Stimulated activated CD8-positive, alpha-beta memory T cell treated with anti-CD3 and anti-CD28 coated beads, Interleukin-7, amount 100 ng/mL, for 24 hours (primary cell): ENCODE measurements around the gene SLC23A2.
"Not testable (repeated sequence)": the region's sequence is repeated elsewhere in the genome, so short reads cannot be mapped to it uniquely, and the experiment has no call there.

Source experiments
- DNase-seq: peaks from one replicate; pipeline ENCODE4 v3.0.0-alpha.2; 2020; ENCODE audit warnings: low read depth

The SLC23A2 gene

DNA sequence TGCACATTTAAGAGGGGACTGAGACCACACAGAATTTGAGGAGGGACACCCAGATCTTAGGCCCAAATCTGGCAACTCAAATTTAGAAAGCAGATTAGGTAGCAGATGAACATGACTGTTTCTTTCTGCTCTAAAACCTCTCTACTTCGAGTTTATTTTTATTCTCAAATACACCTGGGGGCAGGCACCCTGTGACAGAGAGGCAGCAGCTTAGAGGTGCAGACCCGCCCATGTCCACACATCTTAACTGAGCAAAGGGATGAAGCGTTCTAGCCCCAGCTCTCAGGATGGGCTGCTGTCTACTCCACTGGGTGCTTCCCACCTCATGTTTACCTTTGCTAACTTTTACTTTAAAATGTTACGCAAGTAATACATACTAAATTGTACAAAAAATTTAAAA lies 125.0 kb downstream of the SLC23A2 start:
- no peak for DNase-seq

DNA sequence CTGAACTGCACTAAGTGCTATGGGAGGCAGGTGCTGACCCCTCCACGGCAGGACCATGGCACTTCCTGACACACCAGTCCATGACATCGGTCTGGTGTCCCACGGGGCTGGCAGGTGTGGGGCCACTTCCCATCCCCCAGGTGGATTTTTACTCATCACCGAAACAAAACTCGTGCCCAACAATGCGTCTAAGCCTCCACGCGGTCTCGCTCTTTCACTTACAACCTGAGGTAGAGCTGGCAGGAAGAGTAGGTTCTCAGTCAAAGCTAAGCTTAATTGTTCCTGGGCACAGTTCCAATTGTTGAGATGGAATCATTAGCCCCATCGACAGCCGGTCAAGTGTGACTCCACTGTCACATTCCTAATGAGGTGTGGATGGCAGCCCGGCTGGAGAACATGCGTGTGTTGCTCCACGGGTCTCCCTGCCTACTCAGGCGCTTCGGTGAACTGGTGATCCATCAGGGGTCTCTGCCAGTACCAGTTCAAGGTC lies 125.7 kb downstream of the SLC23A2 start:
- no peak for DNase-seq

DNA sequence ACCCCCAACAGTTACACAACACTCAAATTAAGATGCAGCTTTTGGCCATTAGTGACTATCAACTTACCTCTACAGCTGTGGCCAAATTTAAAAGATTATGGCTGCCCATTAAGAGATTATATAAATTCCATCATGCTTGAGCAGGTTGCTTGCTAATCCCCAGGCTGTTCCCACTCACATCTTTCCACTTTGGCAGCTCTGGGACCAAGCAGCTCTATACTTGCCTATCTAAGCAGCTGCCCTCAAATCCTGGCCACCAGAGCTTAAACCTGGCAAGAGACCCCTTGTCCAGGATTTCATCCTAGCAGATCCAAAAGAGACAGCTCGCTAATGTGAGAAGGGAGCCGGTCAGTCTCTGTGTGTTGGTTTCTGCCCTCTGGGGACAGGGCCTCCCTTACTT lies 127.9 kb downstream of the SLC23A2 start:
- DNase-seq = no peak

DNA sequence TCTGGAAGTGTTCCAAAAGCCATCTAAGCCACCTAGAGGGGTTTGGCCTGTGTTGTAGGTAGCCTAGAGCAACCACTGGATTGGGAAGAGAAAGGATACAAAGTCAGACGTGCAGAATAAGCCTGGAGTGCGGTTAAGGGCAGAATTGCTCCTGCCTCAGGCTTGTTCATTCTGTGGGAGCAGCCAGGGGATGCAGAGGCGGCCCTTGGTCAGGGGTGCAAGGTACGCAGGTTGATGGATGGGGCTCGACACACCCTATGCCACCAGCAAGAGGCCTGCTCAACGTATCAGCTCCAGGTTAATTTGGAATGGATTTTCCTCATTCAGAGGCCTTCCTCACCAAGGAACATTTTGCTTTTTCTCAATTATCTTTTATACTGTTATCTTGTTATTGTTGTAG lies 129.8 kb downstream of the SLC23A2 start:
- no peak for DNase-seq

DNA sequence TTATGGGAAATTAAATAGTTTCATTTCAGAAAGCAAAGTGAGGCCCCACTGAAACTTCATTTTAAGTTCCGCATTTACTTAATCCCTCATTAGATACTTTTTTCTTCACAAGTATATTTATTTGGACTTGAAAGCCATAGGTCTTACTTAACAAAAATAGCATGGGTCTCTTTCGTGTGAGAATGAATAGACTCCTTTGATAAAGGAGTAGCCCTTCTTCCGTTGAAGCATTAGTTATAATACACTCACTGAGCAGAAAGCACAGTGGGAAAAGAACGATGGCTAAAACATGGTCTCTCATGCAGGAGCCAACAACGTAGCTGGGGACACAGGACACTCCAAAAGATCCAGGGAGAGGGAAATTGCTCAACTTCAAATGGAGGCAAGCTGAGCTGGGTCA lies 130.4 kb downstream of the SLC23A2 start:
- no peak for DNase-seq

DNA sequence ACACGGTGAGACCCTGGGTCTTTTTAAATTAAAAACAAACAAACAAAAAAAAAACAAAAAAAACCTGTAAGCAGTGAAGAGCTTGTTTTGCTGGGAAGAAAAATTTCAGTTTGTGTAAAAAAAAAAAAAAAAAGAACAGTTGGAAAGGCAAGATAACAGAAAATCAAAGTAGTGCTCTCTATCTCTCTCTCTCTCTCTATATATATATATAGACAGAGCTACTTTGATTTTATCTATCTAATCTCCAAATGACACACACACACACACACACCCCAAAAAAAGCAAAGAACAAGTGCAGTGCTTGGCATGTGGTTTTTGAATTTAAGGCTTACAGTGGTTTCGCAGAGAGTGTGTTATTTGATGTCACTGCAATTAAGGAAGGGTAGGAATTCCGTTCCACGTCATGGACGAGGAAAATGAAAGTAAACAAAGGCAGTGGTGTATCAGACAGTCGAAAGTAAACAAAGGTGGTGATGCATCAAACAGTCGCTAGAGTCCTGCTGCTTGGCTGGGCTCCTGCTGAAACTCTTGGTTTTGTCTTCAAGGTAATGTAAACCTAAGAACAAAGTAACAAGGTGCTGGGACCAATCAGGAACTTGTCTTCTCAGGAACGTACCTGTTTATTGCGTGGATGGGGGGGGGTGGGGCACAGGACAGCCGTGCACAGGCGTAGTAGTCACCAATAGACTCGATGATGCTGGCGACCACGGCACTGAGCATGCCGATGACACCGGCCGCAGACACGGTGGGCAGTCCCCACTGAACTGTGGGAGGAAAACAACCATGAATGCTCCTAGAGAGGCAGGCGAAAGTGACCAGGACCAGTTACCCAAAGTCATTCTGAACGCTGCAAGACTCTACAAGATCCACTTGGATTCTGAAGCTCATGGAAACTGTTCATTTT lies 131.8 kb downstream of the SLC23A2 start:
- no peak for DNase-seq

DNA sequence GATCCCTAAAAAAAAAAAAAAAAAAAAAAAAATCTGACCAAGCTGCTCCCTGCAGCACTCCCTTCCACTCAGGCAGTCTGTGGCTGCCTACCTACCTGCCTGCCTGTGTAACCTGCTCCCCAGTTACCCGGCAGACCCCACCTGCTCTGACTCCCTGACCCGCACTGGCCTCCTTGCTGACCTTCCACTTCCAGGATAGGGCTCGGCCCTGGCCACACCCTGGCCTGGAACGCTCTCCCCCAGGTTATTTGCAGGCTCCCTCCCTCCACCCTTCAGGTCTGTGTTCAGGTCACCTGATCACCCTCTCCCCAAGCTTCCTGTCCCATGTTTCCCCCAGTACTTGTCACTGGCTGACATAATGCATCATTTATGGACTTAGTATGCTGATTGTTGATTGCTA lies 134.3 kb downstream of the SLC23A2 start:
- no peak for DNase-seq

DNA sequence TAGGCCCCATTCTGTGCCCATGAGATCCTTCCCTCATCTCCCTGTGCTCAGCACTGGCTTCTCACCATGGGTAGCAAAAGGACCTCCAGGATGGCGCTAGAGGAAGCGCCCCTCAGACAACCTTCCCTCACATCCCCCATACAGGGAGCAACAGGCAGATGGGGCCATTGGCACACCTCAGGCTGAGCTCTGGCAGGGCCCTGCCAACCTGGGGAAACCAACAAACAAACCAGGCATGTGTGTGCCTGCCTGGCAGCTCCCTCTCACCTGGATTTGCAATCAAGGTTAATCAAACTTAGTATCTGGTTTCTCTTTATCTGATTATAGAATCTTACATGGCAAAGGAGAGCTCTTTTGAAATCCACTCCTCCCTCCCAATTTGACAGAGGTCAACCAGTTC lies 134.9 kb downstream of the SLC23A2 start:
- no peak for DNase-seq

DNA sequence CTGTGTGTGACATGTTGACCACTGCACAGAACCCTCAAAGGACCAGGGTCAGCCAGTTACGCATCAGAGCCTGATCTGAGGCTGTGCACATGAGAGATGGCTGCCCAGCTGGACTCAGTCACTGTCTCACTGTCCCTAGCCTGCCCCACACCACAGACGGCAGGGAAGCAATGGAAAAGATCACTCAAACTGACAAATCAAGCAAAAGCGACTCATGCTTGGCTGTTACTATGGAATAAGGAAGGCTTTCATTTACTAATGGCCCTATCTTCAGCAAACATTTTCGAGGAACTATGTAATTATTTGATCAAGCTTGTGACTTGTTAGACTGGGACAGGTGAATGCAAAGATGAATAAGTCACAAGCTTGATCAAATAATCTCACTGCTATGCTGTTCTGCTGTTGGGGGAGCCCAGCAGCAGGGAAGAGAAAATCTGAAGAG lies 137.0 kb downstream of the SLC23A2 start:
- DNase-seq = no peak

DNA sequence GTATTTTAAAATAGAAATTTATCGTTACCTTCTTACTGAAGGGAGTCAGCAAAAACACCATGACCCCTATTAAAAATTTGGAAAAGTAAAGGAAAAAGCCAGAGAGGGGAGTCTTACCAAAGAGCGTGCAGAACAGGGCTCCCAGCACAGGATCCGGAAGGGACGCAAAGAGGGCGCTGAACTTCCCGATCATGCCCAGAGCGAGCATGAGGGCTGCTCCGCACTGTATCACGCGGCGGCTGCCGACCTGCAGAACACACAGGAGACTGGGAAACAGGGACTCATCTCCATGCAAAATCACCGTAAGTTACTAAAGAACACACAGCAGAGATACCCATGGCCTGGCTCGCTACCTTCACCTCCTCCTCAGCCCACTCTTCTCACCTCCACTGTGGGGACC lies 138.6 kb downstream of the SLC23A2 start:
- DNase-seq = no peak

DNA sequence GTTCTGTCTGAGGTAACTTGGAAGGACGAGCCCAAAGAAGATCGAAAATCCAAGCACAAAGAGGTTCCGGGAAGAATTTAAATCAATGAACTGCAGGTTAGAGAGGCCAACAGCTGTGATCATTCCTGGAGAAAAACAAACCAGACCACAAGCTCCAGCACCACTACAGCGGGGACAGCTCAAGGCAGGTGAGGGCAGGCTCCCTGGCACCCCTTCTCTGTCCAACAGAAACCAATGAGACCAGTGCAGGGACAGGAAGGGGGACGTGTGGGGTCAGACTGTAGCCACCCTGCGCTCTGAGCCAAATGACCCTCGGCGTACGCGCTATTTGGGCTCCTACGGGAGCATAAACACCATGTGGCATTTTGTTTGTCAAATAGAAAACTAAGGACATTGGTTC lies 139.3 kb downstream of the SLC23A2 start:
- no peak for DNase-seq

DNA sequence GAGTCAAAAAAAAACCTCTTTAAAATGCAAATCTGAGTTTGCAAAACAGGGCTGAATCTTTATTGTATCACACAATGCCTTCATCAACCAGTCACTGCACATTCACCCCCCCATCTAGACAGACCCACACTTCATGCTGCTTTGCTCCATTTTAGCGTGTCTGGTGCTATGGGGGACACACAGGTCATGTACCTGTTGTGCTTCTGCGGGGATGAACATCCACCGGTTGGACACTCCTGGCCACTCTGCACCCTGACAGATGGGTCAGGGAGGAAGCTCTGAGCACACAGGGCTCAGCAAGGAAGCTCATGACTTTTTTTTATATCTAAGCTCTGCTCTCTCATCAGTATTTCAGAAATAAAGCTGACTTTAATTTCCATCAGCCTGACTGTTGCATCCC lies 143.3 kb downstream of the SLC23A2 start:
- DNase-seq = no peak

DNA sequence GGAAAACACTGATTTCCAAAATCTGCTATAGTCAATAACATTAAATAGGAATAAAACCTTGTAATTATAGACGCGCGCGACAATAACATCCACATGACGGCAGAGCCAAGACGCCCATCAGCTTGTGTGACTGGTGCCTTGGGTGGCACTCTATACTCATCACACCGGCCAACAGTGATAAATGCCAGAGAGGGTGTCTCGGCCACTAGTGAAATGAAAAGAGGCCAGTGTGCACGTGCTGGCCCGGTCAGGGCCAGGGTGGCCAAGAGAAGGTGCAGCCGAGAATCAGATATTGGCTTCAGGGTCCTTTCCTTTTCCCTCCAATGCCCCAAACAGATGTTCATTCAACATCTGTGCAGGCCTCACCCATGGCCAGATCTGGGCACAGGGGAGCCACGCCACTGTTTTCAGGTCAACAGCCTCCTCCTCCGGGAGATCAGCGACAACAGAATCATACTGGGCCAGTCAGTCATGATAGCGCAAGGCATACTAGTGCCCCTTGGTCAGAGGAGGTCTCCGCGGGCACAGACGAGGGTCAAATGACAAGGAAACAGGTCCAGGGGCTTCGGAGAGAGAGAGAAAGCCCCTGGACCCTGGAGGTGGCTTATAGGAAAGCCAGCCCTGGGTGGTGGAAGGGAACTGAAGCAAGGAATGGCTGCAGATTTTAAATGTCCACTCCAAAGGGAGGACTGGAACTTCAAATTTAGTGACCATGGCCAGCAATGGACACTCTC lies 145.1 kb downstream of the SLC23A2 start:
- no peak for DNase-seq

DNA sequence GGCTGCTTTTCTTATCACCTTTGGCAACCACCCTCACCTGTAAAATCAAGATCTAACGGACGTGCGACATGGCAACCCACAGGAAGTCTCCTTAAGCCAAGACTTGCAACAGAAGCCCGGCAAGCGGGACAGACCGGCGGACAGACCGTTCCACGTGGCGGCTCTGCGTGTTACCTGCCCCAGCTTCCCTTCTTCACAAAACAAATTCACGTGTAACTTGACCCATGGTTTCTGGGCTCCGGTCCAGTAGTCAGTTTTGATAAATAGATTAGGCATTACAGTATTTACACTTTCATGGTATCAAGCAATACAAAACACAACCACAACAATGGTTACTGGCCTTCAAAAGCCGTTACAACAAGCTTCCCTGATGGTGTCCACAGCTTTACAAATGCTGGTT lies 145.8 kb downstream of the SLC23A2 start:
- no peak for DNase-seq

DNA sequence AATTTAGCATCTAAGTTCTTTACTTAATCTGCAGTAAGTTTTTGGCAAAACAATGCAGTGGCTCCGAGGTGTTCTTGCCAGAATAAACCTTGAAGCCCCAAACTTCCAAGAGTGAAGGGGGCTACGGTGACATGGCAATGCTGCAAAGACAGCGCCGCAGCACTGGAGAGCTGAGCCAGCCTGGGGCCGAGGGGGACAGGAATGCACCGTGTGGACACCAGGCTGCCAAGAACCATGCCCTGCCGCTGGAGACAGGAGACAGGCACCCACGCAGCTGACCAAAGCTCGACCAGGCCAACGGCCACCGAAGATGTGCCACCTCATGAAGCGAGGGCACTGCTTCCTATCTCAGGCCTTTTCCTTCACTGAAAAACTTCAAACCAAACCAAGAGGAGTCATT lies 146.2 kb downstream of the SLC23A2 start:
- no peak for DNase-seq

DNA sequence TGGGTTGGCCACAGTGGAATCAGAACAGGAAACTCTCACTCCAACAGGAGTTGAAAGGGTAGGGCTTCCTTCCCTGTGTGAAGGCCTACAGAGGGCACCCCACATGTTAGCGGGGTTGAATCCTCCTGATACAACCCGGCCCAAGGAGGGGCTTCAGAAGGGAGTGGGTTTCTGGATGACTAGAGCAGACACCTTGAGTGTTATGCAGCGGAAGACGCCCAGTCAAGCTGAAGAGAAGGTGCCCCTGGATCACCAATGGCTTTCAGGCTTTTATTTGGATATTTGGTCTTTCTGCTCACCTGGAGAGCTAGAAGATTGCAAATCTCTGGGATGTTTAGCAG lies 146.8 kb downstream of the SLC23A2 start:
- no peak for DNase-seq

DNA sequence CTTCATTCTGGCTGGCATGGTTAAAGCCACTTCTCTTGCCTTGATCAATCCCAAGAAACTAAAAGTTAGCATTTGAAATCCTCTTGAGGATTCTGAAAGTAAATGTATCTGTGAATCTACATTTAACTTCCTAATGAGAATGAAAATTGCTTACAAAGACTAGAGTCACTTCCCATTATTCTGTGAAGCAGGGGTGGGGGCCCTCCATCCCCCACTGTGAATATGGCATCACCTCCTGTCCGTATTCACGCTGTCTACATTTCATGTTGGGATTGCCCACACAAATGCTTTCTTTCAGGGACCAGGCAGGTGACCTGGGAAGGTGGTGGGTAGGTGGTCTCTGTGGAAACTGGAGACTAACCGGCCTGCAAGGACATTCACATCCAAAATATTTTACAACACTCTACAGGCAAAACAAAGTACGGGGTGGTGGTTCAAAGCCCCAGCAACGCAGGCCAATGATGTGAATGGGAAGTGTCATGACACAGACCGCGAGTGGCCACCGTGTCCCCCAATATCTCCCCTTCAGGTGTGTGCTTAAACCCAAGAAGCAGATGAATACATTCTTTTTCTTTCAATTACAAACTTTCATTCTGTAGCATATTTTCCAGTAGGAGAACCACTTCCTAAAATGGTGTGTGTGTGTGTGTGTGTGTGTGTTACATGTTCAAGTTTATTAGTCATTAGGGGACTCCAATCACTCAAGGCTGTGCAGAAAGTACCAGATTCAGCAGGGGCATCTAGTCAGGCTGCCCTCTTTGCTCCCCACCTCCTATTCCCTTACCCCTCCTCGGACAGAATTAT lies 147.4 kb downstream of the SLC23A2 start:
- no peak for DNase-seq

DNA sequence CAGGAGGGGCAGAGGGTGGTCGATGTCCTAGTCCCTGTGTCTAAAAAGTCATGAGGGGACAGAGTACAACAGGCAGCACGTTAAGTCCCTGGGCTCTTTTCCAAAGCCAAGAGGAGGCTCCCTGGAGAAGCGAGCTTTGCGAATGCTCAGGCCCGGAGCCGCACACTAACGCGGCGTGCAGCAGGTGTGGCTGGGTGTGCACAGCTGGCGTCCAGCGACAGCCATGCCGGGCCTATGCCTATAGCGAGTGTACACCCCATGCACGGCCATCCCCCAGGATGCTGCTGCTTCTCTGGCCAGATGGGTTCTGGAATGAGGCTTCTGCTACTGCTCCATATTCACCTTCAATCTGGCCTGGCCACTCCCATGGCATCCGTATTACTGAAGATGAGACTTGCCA lies 148.3 kb downstream of the SLC23A2 start:
- DNase-seq = no peak

DNA sequence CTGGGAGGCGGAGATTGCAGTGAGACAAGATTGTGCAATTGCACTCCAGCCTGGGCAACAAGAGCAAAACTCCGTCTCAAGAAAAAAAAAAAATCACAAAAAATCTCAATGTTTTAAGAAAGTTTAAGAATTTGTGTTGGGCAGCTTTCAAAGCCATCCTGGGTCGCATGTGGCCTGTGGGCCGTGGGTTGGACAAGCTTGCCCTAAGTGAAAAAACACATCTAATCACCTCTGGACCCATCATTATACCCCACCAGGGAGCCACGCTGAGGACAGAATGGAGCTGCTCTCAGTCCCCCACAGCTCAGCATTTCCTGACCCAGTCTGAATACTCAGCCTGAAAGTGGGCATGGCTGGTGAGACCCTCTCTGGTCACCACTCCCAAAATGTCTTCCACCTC lies 150.3 kb downstream of the SLC23A2 start:
- no peak for DNase-seq

DNA sequence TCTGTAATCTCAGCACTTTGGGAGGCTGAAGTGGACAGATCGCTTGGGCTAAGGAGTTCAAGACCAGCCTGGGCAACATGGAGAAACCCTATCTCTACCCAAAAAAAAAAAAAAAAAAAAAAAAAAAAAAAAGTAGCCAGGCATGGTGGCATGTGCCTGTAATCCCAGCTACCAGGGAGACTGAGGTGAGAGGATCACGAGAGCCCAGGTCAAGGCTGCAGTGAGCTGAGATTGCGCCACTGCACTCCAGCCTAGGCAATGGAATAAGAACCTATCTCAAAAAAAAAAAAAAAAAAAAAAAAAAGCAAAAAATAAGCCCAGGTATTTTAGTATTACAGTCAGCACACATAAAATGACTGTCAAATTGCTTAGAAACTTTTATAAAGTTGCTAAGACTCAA lies 152.5 kb downstream of the SLC23A2 start:
- DNase-seq = not testable (repeated sequence)

DNA sequence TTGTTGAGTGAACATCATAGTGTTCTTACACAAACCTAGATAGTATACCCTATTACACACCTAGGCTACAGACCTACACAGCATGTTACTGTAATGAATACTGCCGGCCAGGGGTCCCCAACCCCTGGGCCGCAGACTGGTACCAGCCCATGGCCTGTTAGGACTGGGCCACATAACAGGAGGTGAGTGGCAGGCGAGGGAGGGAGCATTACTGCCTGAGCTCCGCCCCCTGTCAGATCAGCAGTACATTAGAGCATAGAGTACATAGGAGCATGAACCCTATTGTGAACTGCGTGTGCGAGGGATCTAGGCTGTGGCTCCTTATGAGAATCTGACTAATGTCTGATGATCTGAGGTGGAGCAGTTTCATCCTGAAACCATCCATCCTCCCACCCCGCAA lies 153.3 kb downstream of the SLC23A2 start:
- DNase-seq = no peak

DNA sequence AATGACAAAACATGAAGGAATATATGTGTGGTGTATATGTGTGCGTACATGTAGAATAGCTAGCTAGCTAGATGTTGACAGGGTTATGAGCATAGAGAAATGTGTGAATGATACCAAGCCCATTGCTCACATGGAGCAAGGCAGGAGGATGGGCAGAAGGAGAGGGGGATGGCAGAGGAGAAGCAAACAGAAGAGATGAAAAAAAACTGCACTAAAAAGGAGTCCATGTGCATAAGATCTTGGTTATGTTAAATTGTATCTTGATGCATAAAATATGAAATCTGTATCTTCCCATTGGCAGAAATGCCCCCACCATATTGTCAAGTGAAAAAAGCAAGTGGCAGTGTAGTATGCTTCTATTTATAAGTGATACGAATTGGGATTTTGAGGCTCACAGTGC lies 154.5 kb downstream of the SLC23A2 start:
- DNase-seq = no peak
